ENCODE data around the gene ZDHHC14.

GRCh38 chr6:157717340-157717748, 336.4 kb downstream of the ZDHHC14 start:
- TF ChIP-seq, protein P1, sequence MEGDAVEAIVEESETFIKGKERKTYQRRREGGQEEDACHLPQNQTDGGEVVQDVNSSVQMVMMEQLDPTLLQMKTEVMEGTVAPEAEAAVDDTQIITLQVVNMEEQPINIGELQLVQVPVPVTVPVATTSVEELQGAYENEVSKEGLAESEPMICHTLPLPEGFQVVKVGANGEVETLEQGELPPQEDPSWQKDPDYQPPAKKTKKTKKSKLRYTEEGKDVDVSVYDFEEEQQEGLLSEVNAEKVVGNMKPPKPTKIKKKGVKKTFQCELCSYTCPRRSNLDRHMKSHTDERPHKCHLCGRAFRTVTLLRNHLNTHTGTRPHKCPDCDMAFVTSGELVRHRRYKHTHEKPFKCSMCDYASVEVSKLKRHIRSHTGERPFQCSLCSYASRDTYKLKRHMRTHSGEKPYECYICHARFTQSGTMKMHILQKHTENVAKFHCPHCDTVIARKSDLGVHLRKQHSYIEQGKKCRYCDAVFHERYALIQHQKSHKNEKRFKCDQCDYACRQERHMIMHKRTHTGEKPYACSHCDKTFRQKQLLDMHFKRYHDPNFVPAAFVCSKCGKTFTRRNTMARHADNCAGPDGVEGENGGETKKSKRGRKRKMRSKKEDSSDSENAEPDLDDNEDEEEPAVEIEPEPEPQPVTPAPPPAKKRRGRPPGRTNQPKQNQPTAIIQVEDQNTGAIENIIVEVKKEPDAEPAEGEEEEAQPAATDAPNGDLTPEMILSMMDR (IDR thresholded peaks at IDR 0.05), result no peak
- no peak for TF ChIP-seq POLR2A (IDR thresholded peaks at IDR 0.05)

Measured in thyroid gland (tissue), 4 donors.